H1 (cell line): ENCODE results near the gene FOSL1. TPM values are rescaled to one million over a fixed set of nuclear protein-coding genes. Genes with fewer than 3 reads are reported as not detected.

Source experiments
- CBX8 ChIP-seq: fragments of 300-800, 300-1000 bp; sonication (generic); IDR thresholded peaks from 2 replicates; pipeline ENCODE4 v1.7.1; 2016; ENCODE audit warnings: low read depth, low read length, borderline replicate concordance
- KDM1A ChIP-seq: fragments of 200-600, 300-600 bp; sonication (generic); IDR thresholded peaks from 2 replicates; pipeline ENCODE4 v1.7.1; 2016; ENCODE audit warnings: mild to moderate bottlenecking, low read length, borderline replicate concordance
- POLR2AphosphoS5 ChIP-seq: IDR thresholded peaks from 2 replicates; pipeline ENCODE4 v1.6.1; 2011; ENCODE audit warnings: low read depth, low read length
- RNF2 ChIP-seq: fragments of 200-900, 300-1000 bp; sonication (generic); IDR thresholded peaks from 2 replicates; pipeline ENCODE4 v1.7.1; 2016; ENCODE audit warnings: borderline replicate concordance, low read depth, mild to moderate bottlenecking, antibody characterized with exemption, low read length; ENCODE audit not compliant: poor library complexity, severe bottlenecking; ENCODE audit errors: missing control alignments
- SAP30 ChIP-seq: fragments of 300-600 bp; sonication (generic); IDR thresholded peaks from 2 replicates; pipeline ENCODE4 v1.7.1; 2012; ENCODE audit warnings: low read length, moderate library complexity, mild to moderate bottlenecking, inconsistent platforms; ENCODE audit not compliant: insufficient read depth, insufficient replicate concordance
- TBP ChIP-seq: IDR thresholded peaks from 2 replicates; pipeline ENCODE4 v1.6.1; 2011; ENCODE audit warnings: low read depth, low read length, improper control_type of control experiment
- USF2 ChIP-seq: IDR thresholded peaks from 2 replicates; pipeline ENCODE4 v1.6.1; 2011; ENCODE audit warnings: low read length, improper control_type of control experiment
- polyA plus RNA-seq, 7 experiments: library from polyadenylated mRNA; depleted of rRNA in 3 of 7; stranded (reverse) in 5 of 7; unstranded in 2 of 7; fragments of >200 nt in 5 of 7; fragments of 200-250 nt in 2 of 7; gene quantifications; 1 replicate in 5 of 7; 2 replicates in 1 of 7; 4 replicates in 1 of 7; pipeline versions ENCODE4 v1.2.1 to v1.2.3, GENCODE V29; 2011 to 2013; ENCODE audit warnings: missing spikeins in 2 of 7, mixed read lengths in 2 of 7
- total RNA-seq: library from RNA; stranded (reverse); fragmentation: NEBNext Ultra II Directional; extraction: Animal tissue kit (Norgen Biotek cat#: 25700); gene quantifications from 2 replicates; pipeline ENCODE4 v1.2.1, GENCODE V29; 2021
- TF ChIP-seq, protein P1 (sequence below), 3 experiments: IDR thresholded peaks; 1 replicate in 2 of 3; 2 replicates in 1 of 3; pipeline versions ENCODE4 v1.5.1 to v1.6.1; 2011; ENCODE audit warnings: low read length in 3 of 3, mild to moderate bottlenecking in 3 of 3, inconsistent platforms in 2 of 3, low read depth in 1 of 3, moderate library complexity in 1 of 3; ENCODE audit not compliant: insufficient read depth in 1 of 3; ENCODE audit errors: control extremely low read depth in 1 of 3

The FOSL1 gene
- total and polyA plus RNA-seq, 2 of the 8 experiments (the other 6 are each of a cell fraction or from before 2014, with no cell fraction given): 6.3 to 7.2 TPM

- TF ChIP-seq, protein P1, sequence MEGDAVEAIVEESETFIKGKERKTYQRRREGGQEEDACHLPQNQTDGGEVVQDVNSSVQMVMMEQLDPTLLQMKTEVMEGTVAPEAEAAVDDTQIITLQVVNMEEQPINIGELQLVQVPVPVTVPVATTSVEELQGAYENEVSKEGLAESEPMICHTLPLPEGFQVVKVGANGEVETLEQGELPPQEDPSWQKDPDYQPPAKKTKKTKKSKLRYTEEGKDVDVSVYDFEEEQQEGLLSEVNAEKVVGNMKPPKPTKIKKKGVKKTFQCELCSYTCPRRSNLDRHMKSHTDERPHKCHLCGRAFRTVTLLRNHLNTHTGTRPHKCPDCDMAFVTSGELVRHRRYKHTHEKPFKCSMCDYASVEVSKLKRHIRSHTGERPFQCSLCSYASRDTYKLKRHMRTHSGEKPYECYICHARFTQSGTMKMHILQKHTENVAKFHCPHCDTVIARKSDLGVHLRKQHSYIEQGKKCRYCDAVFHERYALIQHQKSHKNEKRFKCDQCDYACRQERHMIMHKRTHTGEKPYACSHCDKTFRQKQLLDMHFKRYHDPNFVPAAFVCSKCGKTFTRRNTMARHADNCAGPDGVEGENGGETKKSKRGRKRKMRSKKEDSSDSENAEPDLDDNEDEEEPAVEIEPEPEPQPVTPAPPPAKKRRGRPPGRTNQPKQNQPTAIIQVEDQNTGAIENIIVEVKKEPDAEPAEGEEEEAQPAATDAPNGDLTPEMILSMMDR (IDR thresholded peaks at IDR 0.05; ENCODE audit: control extremely low read depth in 1 of 3, insufficient read depth in 1 of 3, low read depth in 1 of 3, low read length in 3 of 3): peak in 2 of 3 experiments; percentile 69 to 88; a peak in 3 of 4 replicates
- TF ChIP-seq CBX8: no peak
- no peak for TF ChIP-seq RNF2
- TF ChIP-seq KDM1A: no peak
- TF ChIP-seq POLR2AphosphoS5: peak; percentile 83
- peak; percentile 33; the same call in 1 of the 2 replicates for TF ChIP-seq TBP
- no peak for TF ChIP-seq SAP30
- no peak; the same call in 1 of the 2 replicates for TF ChIP-seq USF2
- TF ChIP-seq, all 59 proteins: peak for 10
Observed at GRCh38 chr11:65851083-65851579, 49.1 kb downstream of the FOSL1 start (continued).
